Measurements from ENCODE around the gene ZNF283.
"Not testable (repeated sequence)": the region's sequence is repeated elsewhere in the genome, so short reads cannot be mapped to it uniquely, and the experiment has no call there.

Gene ZNF283

DNA sequence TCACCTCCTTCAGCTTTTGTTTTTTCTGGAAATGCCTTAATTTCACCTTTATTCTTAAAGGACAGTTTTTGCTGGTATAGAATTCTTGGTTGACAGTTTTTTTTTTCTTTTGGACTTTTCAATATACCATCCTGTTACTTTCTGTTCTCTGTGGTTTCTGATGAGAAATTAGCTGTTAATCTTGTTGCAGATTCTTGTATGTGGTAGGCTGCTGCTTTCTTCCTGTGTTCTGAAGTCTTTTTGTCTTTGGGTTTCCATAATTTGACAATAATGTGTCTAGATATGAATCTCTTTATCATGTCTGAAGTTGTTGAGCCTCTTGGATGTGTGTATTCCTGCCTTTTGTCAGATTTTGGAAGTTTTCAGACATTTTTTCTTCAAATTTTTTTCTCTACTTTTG, 12.0 kb downstream of the ZNF283 start:
- H3K4me3 Mint-ChIP-seq, result no peak overlapping the region
- H3K27me3 Mint-ChIP-seq (ENCODE audit: low read depth, poor library complexity), result no peaks in the 10 kb centered on the region
- H3K9me3 Mint-ChIP-seq, result peaks cover 91% of the 10 kb centered on the region
- no peak for DNase-seq
- H3K4me1 Mint-ChIP-seq, result no peaks in the 10 kb centered on the region
- H3K27ac Mint-ChIP-seq, result no peak overlapping the region
- TF ChIP-seq, protein P1, sequence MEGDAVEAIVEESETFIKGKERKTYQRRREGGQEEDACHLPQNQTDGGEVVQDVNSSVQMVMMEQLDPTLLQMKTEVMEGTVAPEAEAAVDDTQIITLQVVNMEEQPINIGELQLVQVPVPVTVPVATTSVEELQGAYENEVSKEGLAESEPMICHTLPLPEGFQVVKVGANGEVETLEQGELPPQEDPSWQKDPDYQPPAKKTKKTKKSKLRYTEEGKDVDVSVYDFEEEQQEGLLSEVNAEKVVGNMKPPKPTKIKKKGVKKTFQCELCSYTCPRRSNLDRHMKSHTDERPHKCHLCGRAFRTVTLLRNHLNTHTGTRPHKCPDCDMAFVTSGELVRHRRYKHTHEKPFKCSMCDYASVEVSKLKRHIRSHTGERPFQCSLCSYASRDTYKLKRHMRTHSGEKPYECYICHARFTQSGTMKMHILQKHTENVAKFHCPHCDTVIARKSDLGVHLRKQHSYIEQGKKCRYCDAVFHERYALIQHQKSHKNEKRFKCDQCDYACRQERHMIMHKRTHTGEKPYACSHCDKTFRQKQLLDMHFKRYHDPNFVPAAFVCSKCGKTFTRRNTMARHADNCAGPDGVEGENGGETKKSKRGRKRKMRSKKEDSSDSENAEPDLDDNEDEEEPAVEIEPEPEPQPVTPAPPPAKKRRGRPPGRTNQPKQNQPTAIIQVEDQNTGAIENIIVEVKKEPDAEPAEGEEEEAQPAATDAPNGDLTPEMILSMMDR (IDR thresholded peaks at IDR 0.05), result no peak
- peaks cover 95% of the 10 kb centered on the region for H3K36me3 Mint-ChIP-seq (ENCODE audit: low read depth)

DNA sequence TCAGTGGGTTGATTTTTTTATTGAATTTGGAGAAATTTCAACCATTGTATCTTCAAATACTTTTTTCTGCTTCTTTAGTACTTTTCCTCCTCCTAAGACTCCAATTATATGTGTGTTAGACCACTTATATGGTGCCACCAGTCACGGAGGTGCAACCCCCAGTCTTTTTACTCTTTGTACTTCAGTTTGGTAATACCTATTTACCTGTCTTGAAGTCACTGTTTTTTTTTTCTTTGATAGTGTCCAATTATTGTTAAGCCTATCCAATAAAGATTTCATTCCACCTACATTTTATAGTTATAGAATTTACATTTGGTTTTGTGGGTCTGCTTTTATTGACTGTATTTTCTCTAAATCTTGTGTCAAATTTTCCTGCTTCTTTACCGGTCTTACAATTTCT, 14.9 kb downstream of the ZNF283 start:
- TF ChIP-seq, protein P1 (IDR thresholded peaks at IDR 0.05), result no peak
- no peak for DNase-seq
- H3K36me3 Mint-ChIP-seq (ENCODE audit: low read depth), result peaks cover 97% of the 10 kb centered on the region
- H3K4me3 Mint-ChIP-seq, result no peak overlapping the region
- H3K9me3 Mint-ChIP-seq, result peaks cover 97% of the 10 kb centered on the region
- H3K4me1 Mint-ChIP-seq, result no peaks in the 10 kb centered on the region
- peaks cover 3% of the 10 kb centered on the region for H3K27me3 Mint-ChIP-seq (ENCODE audit: low read depth, poor library complexity)
- H3K27ac Mint-ChIP-seq, result no peak overlapping the region

DNA sequence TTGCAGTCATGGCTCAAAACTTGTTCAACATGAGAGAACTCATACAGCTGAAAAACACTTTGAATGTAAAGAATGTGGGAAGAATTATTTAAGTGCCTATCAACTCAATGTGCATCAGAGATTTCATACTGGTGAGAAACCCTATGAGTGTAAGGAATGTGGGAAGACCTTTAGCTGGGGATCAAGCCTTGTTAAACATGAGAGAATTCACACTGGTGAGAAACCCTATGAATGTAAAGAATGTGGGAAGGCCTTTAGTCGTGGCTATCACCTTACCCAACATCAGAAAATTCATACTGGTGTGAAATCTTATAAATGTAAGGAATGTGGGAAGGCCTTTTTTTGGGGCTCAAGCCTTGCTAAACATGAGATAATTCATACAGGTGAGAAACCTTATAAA, 20.1 kb downstream of the ZNF283 start:
- H3K36me3 Mint-ChIP-seq (ENCODE audit: low read depth), result peaks cover 95% of the 10 kb centered on the region

GRCh38 chr19:43847884-43848283, 20.8 kb downstream of the ZNF283 start:
- Mint-ChIP-seq H3K27me3 (ENCODE audit: low read depth, poor library complexity) (peaks cover 3% of the 10 kb centered on the region), H3K27ac (no peak overlapping the region), H3K36me3 (ENCODE audit: low read depth) (peaks cover 95% of the 10 kb centered on the region), H3K4me1 (no peaks in the 10 kb centered on the region), H3K9me3 (peaks cover 94% of the 10 kb centered on the region), H3K4me3 (no peak overlapping the region)
- TF ChIP-seq, protein P1 (IDR thresholded peaks at IDR 0.05), result no peak
- DNase-seq, result no peak

More for the DNA sequence above, 20.1 kb downstream of the ZNF283 start:
- H3K9me3 Mint-ChIP-seq, result peaks cover 94% of the 10 kb centered on the region
- H3K27me3 Mint-ChIP-seq (ENCODE audit: low read depth, poor library complexity), result peaks cover 3% of the 10 kb centered on the region
- H3K27ac Mint-ChIP-seq, result no peak overlapping the region
- no peak for DNase-seq
- TF ChIP-seq, protein P1 (IDR thresholded peaks at IDR 0.05), result no peak
- H3K4me1 Mint-ChIP-seq, result no peaks in the 10 kb centered on the region
- H3K4me3 Mint-ChIP-seq, result no peak overlapping the region

DNA sequence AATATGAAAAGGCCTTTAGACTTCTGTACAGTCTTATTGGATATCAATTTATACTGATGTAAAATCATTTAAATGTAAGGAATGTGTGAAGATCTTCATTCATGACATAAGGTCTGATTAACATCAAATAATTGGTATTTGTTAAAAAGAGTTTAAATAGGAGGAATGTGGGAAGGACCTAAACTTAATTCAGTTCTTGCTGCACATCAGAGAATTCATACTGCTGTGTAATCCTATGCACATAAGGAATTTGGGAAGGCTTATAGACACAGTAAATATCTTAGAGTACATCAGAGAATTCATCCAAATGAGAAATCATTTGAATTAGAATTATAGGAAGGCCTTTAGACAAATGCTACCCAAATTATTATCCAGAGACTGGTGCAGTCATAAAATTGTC, 21.7 kb downstream of the ZNF283 start:
- Mint-ChIP-seq H3K4me3 (no peak overlapping the region), H3K9me3 (peaks cover 89% of the 10 kb centered on the region), H3K4me1 (no peaks in the 10 kb centered on the region), H3K27ac (no peak overlapping the region), H3K36me3 (ENCODE audit: low read depth) (peaks cover 91% of the 10 kb centered on the region), H3K27me3 (ENCODE audit: low read depth, poor library complexity) (peaks cover 3% of the 10 kb centered on the region)
- DNase-seq, result no peak
- TF ChIP-seq, protein P1 (IDR thresholded peaks at IDR 0.05), result no peak

GRCh38 chr19:43858174-43858573, 31.1 kb downstream of the ZNF283 start:
- Mint-ChIP-seq H3K27ac (no peak overlapping the region), H3K4me1 (no peaks in the 10 kb centered on the region), H3K9me3 (peaks cover 87% of the 10 kb centered on the region), H3K4me3 (no peak overlapping the region), H3K36me3 (ENCODE audit: low read depth) (peaks cover 24% of the 10 kb centered on the region), H3K27me3 (ENCODE audit: low read depth, poor library complexity) (no peaks in the 10 kb centered on the region)
- TF ChIP-seq, protein P1 (IDR thresholded peaks at IDR 0.05), result no peak
- DNase-seq, result no peak

DNA sequence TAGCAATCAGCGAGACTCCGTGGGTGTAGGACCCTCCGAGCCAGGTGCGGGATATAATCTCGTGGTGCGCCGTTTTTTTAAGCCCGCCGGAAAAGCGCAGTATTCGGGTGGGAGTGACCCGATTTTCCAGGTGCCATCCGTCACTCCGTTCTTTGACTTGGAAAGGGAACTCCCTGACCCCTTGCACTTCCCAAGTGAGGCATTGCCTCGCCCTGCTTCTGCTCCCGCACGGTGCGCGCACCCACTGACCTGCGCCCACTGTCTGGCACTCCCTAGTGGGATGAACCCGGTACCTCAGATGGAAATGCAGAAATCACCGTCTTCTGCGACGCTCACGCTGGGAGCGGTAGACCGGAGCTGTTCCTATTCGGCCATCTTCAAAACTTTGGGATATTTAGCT, 39.8 kb downstream of the ZNF283 start:
- H3K4me1 Mint-ChIP-seq; H3K27me3 Mint-ChIP-seq (ENCODE audit: low read depth, poor library complexity): not testable (repeated sequence)

More for the DNA sequence above, 39.8 kb downstream of the ZNF283 start:
- H3K4me3 Mint-ChIP-seq, H3K27ac Mint-ChIP-seq, DNase-seq: not testable (repeated sequence)
- Mint-ChIP-seq H3K9me3 (peaks cover 75% of the 10 kb centered on the region), H3K36me3 (ENCODE audit: low read depth) (peaks cover 13% of the 10 kb centered on the region)

Data from nephron progenitor cell (in vitro differentiated cells).